CD14-positive monocyte (primary cell): ENCODE measurements around the gene C3orf33. TPM values are rescaled to one million over a fixed set of nuclear protein-coding genes. Genes with fewer than 3 reads are reported as not detected.

Experiments
- DNase-seq, 3 donors: peaks; one replicate each; pipeline ENCODE4 v3.0.0-alpha.2; 2011 to 2022
- H2AFZ ChIP-seq: 2 replicates; pipeline ENCODE4 v1.6.0; 2012; ENCODE audit warnings: mild to moderate bottlenecking, low read depth, low read length, inconsistent platforms; ENCODE audit not compliant: insufficient read depth, poor library complexity, severe bottlenecking
- H3K27ac ChIP-seq, 2 donors: 1 replicate in 1 of 2; 2 replicates in 1 of 2; pipeline ENCODE4 v1.5.1; 2012 to 2013; ENCODE audit warnings: low read length in 2 of 2, control low read depth in 1 of 2, inconsistent platforms in 1 of 2, low read depth in 1 of 2, mild to moderate bottlenecking in 1 of 2
- H3K27me3 ChIP-seq, 2 donors: one replicate each; pipeline versions ENCODE4 v1.6.0 to v1.6.1; 2011 to 2013; ENCODE audit warnings: low read length in 2 of 2; ENCODE audit not compliant: control insufficient read depth in 2 of 2, insufficient read depth in 2 of 2
- H3K36me3 ChIP-seq, 2 donors: replicated peaks in 1 of 2; 1 replicate in 1 of 2; 2 replicates in 1 of 2; pipeline versions ENCODE4 v1.5.1 to v1.6.1; 2012 to 2013; ENCODE audit warnings: low read length in 2 of 2, control low read depth in 1 of 2, inconsistent platforms in 1 of 2, mild to moderate bottlenecking in 1 of 2; ENCODE audit not compliant: insufficient read depth in 2 of 2, control insufficient read depth in 1 of 2
- H3K4me1 ChIP-seq, 2 donors: 1 replicate in 1 of 2; 2 replicates in 1 of 2; pipeline versions ENCODE4 v1.5.1 to v1.6.1; 2012 to 2013; ENCODE audit warnings: low read length in 2 of 2, control low read depth in 1 of 2, inconsistent platforms in 1 of 2, mild to moderate bottlenecking in 1 of 2, moderate library complexity in 1 of 2; ENCODE audit not compliant: insufficient read depth in 2 of 2, control insufficient read depth in 1 of 2
- H3K4me2 ChIP-seq: replicated peaks from 2 replicates; pipeline ENCODE3; 2012; ENCODE audit warnings: low read length, moderate library complexity, mild to moderate bottlenecking; ENCODE audit not compliant: poor library complexity, severe bottlenecking; ENCODE audit errors: extremely low read depth
- H3K4me3 ChIP-seq, 3 experiments: fragments of 200-600 bp in 1 of 3; sonication (generic) in 1 of 3; replicated peaks in 1 of 3; 1 replicate in 2 of 3; 2 replicates in 1 of 3; pipeline ENCODE4 v1.5.1; 2011 to 2013; ENCODE audit warnings: low read length in 3 of 3, mild to moderate bottlenecking in 3 of 3, control low read depth in 2 of 3, low read depth in 2 of 3, inconsistent platforms in 1 of 3, moderate library complexity in 1 of 3
- H3K79me2 ChIP-seq: 2 replicates; pipeline ENCODE4 v1.6.0; 2012; ENCODE audit warnings: mild to moderate bottlenecking, control low read depth, inconsistent platforms, low read length, moderate library complexity; ENCODE audit not compliant: insufficient read depth
- H3K9ac ChIP-seq: 2 replicates; pipeline ENCODE4 v1.6.0; 2017; ENCODE audit warnings: low read length, mild to moderate bottlenecking; ENCODE audit not compliant: insufficient read depth, poor library complexity, severe bottlenecking
- H3K9me3 ChIP-seq, 2 donors: replicated peaks in 1 of 2; 1 replicate in 1 of 2; 2 replicates in 1 of 2; pipeline versions ENCODE4 v1.5.1 to v1.6.1; 2012 to 2013; ENCODE audit warnings: low read length in 2 of 2, control low read depth in 1 of 2; ENCODE audit not compliant: control insufficient read depth in 1 of 2, insufficient read depth in 1 of 2
- H4K20me1 ChIP-seq: 2 replicates; pipeline ENCODE4 v1.6.0; 2012; ENCODE audit warnings: mild to moderate bottlenecking, low read length, control low read depth, moderate library complexity; ENCODE audit not compliant: insufficient read depth
- H3K27ac Mint-ChIP-seq, 7 donors: one replicate each; pipeline ENCODE4 v1.8.0; 2020; ENCODE audit warnings: mild to moderate bottlenecking in 7 of 7, mixed read lengths in 7 of 7, moderate library complexity in 6 of 7, inconsistent platforms in 2 of 7
- H3K27me3 Mint-ChIP-seq, 3 donors: one replicate each; pipeline ENCODE4 v1.8.0; 2021 to 2022; ENCODE audit warnings: low read depth in 3 of 3, mild to moderate bottlenecking in 3 of 3, mixed read lengths in 3 of 3, moderate library complexity in 3 of 3, inconsistent platforms in 1 of 3
- H3K36me3 Mint-ChIP-seq, 2 donors: one replicate each; pipeline ENCODE4 v1.8.0; 2020; ENCODE audit warnings: mixed read lengths in 2 of 2, inconsistent platforms in 1 of 2, mild to moderate bottlenecking in 1 of 2
- H3K4me1 Mint-ChIP-seq: one replicate; pipeline ENCODE4 v1.8.0; 2020; ENCODE audit warnings: mild to moderate bottlenecking, mixed read lengths
- H3K4me3 Mint-ChIP-seq, 2 donors: one replicate each; pipeline ENCODE4 v1.8.0; 2020; ENCODE audit warnings: mild to moderate bottlenecking in 2 of 2, mixed read lengths in 2 of 2, moderate library complexity in 1 of 2
- H3K9me3 Mint-ChIP-seq, 7 donors: one replicate each; pipeline ENCODE4 v1.8.0; 2020 to 2022; ENCODE audit warnings: mixed read lengths in 7 of 7, mild to moderate bottlenecking in 6 of 7, moderate library complexity in 6 of 7, inconsistent platforms in 2 of 7
- WGBS: methylation state at CpG from one replicate; pipeline ENCODE4 v1.1.5; 2013; ENCODE audit warnings: missing lambda C conversion rate; ENCODE audit not compliant: insufficient coverage; 5-methylcytosine and 5-hydroxymethylcytosine counted together
- intact Hi-C, 2 donors: fragments of 100-400 bp; cut with micrococcal nuclease; formaldehyde crosslinking; loops; one replicate each; pipeline versions ENCODE4 v1.15.0 to v1.15.1; 2023
- polyA plus RNA-seq, 3 donors: library from polyadenylated mRNA; depleted of rRNA in 1 of 3; unstranded in 2 of 3; stranded (reverse) in 1 of 3; fragments of 300-500 nt in 2 of 3; fragments of >200 nt in 1 of 3; fragmentation: Illumina TruSeq in 2 of 3; gene quantifications; 1 replicate in 2 of 3; 2 replicates in 1 of 3; pipeline ENCODE4 v1.2.3, GENCODE V29; 2012 to 2021
- TF ChIP-seq, protein P1 (sequence below): fragments of 200-600 bp; IDR thresholded peaks from one replicate; pipeline ENCODE4 v1.8.0; 2022; ENCODE audit warnings: antibody characterized with exemption, mild to moderate bottlenecking

C3orf33 gene
- polyA plus RNA-seq, 3 donors = 0.34 to 0.97 (median 0.49) TPM

DNA sequence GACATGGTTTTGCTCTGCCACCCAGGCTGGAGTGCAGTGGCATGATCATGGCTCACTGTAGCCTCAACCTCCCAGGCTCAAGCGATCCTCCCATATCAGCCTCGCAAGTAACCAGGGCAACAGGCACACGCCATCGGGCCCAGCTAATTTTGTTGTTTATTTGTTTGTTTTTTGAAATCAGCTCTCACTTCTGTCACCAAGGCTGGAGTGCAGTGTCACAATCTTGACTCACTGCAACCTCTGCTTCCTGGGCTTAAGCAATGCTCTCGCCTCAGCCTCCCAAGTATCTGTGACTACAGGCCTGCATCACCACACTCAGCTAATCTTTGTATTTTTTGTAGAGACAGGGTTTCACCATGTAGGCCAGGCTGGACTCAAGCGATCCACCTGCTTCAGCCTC lies 35.0 kb downstream of the C3orf33 start:
- Histone ChIP-seq H4K20me1 (no peaks in the 10 kb centered on the region), H3K27ac (no peak overlapping the region), H3K79me2 (no peaks in the 10 kb centered on the region), H2AFZ (no peak overlapping the region), H3K4me1 (no peaks in the 10 kb centered on the region), H3K9ac (no peak overlapping the region), H3K36me3 (no peaks in the 10 kb centered on the region), H3K27me3 (no peaks in the 10 kb centered on the region), H3K9me3 (peaks cover 8 to 17% of the 10 kb centered on the region in 2 donors), H3K4me3 (no peak overlapping the region), H3K4me2 (no peak overlapping the region)
- intact Hi-C loops = no loop called here
- Mint-ChIP-seq H3K4me3 (no peak overlapping the region), H3K36me3 (peaks cover 0 to 14% of the 10 kb centered on the region in 2 donors), H3K9me3 (peaks cover 7 to 28% (median 16%) of the 10 kb centered on the region in 7 donors), H3K27ac (peak overlapping the region in 2 of 7 donors; percentile 33 to 50), H3K4me1 (peaks cover 3% of the 10 kb centered on the region), H3K27me3 (no peaks in the 10 kb centered on the region)
- DNase-seq = peak in 1 of 3 donors; percentile 3
- no CpG with 5 or more reads among the region's 6 CpGs for WGBS
- TF ChIP-seq, protein P1, sequence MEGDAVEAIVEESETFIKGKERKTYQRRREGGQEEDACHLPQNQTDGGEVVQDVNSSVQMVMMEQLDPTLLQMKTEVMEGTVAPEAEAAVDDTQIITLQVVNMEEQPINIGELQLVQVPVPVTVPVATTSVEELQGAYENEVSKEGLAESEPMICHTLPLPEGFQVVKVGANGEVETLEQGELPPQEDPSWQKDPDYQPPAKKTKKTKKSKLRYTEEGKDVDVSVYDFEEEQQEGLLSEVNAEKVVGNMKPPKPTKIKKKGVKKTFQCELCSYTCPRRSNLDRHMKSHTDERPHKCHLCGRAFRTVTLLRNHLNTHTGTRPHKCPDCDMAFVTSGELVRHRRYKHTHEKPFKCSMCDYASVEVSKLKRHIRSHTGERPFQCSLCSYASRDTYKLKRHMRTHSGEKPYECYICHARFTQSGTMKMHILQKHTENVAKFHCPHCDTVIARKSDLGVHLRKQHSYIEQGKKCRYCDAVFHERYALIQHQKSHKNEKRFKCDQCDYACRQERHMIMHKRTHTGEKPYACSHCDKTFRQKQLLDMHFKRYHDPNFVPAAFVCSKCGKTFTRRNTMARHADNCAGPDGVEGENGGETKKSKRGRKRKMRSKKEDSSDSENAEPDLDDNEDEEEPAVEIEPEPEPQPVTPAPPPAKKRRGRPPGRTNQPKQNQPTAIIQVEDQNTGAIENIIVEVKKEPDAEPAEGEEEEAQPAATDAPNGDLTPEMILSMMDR = no peak

DNA sequence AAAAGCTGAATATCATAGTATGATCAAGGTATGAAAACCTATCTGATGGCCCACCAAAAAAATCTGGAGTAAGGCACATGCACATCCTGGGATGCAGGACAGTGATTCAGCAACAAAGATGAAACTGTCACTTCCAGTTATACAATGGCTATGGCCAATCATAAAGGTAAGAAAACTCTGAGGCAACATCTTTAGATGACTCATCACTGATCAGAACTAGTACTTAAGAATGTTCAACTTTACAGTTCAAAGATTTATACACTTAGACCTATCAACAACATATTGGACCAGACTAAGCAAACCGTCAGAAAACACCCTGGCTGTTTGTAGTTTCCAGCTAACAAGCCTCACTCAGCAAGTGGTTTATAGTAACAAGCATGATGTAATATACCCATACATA lies 39.9 kb downstream of the C3orf33 start:
- no peaks in the 10 kb centered on the region for H3K4me1 Mint-ChIP-seq
- H3K27ac ChIP-seq = no peak overlapping the region
- no peaks in the 10 kb centered on the region for H3K79me2 ChIP-seq
- H3K9me3 Mint-ChIP-seq = peaks cover 7 to 20% (median 13%) of the 10 kb centered on the region in 7 donors
- H3K4me3 Mint-ChIP-seq = no peak overlapping the region
- no peak overlapping the region for H3K9ac ChIP-seq
- no peaks in the 10 kb centered on the region for H3K27me3 ChIP-seq
- TF ChIP-seq, protein P1 = no peak
- H3K4me1 ChIP-seq = no peaks in the 10 kb centered on the region
- no peak for DNase-seq
- H2AFZ ChIP-seq = no peak overlapping the region
- WGBS = no CpG with 5 or more reads among the region's 1 CpG
- no peak overlapping the region for H3K4me3 ChIP-seq
- H3K9me3 ChIP-seq = peaks cover 8 to 14% of the 10 kb centered on the region in 2 donors
- no peaks in the 10 kb centered on the region for H3K36me3 ChIP-seq
- H3K27ac Mint-ChIP-seq = no peak overlapping the region
- no peaks in the 10 kb centered on the region for H3K27me3 Mint-ChIP-seq
- intact Hi-C loops = no loop called here
- peaks cover 0 to 6% of the 10 kb centered on the region in 2 donors for H3K36me3 Mint-ChIP-seq
- H4K20me1 ChIP-seq = no peaks in the 10 kb centered on the region
- no peak overlapping the region for H3K4me2 ChIP-seq
